Embryonic facial prominence (tissue), 1 donor: ENCODE measurements around the gene HOXD3.

ENCODE experiments used
- DNase-seq: peaks from one replicate; pipeline ENCODE4 v3.0.0-alpha.2; 2016; ENCODE audit errors: extremely low spot score

The HOXD3 gene

DNA sequence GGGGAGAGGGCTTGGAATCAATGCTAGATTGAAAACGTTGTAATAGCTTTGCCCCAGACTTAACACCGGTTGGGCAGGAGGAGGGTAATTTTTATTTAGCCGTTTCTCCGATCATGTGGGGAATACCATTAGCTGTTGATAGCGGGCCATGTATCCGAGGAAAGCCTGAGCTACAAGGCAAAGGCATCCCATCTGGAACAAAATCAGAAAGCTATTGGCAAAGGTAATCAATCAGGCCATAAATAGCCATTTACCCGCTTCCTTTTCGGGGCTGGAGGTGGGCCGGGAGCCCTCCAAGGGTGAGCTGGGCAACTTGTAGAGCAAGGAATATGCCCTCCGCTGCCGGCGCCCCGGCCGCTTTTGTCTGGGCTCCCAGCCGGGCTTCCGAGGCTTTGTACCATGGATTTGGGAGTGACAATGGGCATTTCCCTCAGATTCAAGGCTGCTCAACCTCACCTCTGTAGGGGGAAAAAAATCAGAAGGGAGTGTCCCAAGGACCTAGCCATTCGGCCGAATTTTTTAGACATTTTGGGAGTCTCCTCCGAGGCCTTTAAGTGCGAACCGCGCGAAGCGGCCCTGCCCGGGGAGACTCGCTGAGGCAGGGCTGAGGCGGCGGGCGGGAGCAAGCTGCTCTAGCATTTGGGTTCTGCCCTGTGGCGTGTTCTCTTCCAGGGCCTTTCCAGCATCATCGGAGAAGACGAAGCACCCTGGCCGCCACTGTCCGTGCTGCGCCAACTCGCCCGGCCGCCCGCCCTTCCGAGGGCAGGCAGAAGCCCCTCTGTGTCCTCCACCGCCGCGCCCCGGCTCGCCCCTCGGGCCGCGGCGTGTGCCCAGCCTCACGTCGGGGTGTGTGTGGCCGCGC is 35.7 kb upstream of the HOXD3 start:
- no peak for DNase-seq

DNA sequence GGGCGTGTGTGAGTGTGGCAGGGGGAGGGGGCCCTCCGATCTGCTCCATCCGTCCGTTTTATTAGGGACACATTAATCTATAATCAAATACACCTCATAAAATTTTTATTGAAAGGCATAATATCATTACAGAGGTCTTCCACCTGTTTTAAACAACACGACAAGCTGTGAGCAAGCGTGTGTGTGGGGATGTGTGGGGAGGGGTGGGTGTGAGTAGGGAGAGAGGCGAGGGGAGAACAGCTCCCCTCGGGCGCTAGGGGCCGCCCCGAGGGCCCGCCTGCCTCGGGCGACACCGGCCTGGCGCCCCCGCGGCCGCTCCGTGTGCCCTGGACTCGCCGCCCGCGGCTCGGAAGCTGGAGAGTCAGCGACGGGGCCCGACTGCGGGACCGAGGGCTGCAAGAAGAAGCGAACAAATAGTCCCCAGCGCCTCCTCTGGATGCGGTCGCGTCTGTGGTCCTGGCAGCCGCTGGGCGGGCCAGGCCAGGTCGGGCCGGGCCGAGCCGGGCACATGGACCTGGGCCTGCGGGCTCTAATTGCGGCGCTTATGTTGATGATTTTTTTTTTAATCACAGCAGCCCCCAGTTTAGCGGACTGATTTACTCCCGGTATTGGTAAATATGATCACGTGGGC is 34.9 kb upstream of the HOXD3 start:
- no peak for DNase-seq

DNA sequence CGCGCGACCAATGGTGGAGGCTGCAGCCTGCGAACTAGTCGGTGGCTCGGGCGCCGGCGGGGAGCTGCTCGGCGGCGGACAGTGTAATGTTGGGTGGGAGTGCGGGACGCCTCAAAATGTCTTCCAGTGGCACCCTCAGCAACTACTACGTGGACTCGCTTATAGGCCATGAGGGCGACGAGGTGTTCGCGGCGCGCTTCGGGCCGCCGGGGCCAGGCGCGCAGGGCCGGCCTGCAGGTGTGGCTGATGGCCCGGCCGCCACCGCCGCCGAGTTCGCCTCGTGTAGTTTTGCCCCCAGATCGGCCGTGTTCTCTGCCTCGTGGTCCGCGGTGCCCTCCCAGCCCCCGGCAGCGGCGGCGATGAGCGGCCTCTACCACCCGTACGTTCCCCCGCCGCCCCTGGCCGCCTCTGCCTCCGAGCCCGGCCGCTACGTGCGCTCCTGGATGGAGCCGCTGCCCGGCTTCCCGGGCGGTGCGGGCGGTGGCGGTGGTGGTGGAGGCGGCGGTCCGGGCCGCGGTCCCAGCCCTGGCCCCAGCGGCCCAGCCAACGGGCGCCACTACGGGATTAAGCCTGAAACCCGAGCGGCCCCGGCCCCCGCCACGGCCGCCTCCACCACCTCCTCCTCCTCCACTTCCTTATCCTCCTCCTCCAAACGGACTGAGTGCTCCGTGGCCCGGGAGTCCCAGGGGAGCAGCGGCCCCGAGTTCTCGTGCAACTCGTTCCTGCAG is 34.3 kb upstream of the HOXD3 start, which contains the start of gene HOXD9:
Gene HOXD9 (plus strand): TSS at position 37 of the 728 bp plus-strand sequence. CDS start 50 bp downstream, at position 87.
- DNase-seq, result no peak

DNA sequence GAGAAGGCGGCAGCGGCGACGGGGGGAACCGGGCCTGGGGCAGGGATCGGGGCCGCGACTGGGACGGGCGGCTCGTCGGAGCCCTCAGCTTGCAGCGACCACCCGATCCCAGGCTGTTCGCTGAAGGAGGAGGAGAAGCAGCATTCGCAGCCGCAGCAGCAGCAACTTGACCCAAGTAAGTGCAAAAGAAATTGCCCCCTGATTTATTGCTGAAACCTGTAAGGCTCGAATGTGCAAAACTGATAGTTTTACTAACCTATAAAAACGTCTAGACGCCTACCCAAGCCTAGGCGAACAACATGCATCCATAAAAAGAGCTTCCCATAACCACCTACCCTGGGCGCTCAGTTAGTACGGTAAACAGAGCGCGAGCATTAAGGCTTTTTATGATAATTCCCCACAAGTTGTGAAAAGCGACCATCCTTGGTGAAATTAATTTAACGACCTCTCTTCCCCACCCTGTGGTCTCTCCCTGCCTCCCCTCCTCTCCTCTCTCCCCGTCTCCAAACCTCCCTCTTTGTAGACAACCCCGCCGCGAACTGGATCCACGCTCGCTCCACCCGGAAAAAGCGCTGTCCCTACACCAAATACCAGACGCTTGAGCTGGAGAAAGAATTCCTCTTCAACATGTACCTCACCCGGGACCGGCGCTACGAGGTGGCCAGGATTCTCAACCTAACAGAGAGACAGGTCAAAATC is 33.5 kb upstream of the HOXD3 start:
- DNase-seq, result no peak

DNA sequence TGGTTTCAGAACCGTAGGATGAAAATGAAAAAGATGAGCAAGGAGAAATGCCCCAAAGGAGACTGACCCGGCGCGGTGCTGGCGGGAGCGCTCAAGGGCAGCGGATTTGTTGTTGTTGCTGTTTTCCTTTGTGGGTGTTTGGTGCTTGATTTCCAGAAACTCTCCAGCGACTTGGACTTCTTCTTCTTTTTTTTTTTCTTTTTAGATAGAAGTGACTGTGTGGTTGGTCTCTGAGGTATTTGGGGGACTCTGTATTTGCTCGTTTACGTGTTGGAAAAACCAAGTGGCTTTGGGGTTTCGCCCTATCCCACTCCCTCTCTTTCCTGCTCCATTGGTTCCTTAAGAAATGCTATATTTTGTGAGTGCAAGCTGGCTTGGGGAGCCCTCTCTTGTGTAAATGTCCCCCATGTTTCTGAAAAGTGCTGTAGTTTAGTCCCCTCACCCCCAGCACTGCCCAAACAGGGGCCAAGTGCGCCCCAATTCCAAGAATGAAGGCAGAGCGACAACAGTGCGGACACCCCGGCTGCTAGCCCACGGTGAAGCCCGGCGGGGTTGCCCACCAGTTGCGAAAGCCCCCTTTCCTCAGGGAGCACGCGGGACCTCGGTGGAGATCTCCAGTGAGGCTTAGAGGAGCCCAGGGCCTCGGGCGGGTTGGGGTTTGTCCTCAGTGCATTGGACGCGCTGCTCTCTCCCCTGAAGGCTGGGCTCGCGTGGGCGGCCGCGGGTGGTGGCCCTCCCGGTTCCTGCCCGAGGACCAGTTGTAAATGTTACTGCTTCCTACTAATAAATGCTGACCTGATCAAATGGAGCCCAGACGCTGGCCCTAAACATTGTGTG is 32.8 kb upstream of the HOXD3 start:
- no peak for DNase-seq

DNA sequence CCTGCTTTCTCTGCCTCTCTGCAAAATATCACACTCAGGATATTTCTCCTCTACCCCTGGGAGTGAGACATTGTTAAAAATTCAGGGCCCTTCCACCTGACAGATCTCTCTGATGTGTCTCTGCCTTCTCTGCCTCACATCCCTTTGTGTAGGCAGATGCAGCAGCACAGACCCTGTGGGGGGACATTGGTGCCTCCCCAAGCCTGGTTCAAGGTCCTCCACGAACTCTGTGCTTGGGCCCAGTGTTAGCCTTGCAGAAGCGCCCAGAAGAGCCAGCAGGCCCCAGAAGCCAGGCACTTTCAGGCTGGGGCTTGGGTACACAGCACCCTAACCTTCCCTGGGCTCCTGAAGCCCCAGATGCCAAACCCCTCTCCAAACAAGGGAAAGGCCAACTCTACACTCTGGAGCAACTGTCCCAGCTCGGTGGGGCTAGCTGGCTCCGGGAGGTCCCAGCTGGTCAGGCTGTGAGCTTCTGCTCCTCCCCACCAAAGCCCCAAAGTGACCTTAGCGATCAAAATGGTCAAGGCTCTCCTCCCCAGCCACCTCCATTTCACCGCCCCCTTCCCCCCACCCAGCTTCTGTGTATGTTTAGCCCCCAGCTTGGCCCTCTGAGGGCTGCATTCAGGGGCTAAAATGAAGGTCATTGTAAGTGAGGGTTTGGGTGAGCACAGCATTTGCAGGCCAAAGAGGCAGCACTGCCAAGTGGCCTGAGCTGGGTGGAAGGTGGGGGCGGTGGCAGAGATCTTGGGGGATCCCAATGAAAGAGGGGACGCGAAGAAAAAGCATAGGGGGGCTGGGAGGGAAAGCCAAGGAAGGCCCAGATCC is 31.9 kb upstream of the HOXD3 start:
- DNase-seq, result no peak

DNA sequence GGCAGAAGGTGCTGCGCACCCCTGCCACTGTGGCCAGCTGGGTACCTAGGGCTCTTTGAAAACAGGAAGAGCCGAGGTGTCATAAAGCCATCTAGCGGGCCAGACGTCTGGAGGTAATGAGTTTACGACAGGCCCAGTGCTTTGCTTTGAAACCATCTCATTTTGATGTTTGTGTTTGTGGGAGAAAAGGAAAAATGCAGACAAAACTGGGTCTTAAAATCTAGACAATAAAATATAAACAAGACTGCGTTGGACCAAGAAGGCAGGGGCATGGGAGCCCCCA is 31.4 kb upstream of the HOXD3 start:
- no peak for DNase-seq

DNA sequence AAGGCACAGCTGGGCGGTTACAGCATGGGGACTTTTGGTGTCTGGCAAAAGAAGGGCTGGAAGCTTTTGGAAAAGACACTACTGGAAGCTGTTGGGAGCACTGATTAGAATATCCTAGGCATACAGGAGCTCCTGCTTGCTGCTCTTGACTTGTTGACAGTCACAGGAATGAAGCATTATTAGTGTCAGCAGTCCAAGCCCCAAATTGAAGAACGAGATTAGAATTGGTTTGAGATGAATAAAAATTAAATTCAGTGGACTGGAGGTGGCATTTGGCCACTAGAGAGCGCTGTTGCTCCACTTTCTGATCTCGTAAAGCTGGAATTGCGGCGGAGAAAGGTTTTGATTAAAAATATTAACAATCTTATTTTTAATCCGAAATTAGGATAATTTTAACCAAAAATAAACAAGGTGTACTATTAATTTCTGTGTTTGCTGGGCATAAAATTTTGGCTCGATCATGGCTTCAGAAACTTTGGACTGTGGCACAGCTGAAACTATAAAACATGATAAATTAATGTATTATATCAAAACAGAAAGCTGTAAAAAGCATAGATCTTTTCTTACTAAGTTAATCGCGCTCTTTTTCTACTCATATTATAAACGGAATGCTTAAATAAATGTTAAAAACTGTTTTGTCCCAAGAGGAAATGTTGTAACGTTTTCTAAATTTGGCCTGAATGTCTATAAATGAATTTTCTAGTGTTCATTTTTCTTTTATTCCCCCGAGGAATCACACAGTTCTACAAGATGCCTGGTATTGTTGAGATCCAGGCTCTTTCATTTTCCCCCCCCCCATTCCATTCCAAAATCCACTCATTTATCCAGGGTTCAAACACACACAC is 30.0 kb upstream of the HOXD3 start:
- DNase-seq, result peak; percentile 46

DNA sequence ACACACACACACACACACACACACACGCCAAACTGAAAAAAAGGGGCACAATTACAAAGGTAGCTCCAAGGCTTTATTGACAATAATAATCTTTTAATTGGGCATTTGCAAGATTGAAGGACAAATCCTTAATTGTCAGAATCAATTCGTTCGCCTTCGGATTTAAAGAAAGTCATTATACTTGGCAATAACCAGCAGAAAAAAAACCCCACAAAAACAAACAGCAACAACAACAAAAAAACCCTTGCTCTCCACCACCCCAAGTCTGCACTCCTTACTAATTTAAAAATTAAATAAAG is 29.4 kb upstream of the HOXD3 start:
- no peak for DNase-seq

DNA sequence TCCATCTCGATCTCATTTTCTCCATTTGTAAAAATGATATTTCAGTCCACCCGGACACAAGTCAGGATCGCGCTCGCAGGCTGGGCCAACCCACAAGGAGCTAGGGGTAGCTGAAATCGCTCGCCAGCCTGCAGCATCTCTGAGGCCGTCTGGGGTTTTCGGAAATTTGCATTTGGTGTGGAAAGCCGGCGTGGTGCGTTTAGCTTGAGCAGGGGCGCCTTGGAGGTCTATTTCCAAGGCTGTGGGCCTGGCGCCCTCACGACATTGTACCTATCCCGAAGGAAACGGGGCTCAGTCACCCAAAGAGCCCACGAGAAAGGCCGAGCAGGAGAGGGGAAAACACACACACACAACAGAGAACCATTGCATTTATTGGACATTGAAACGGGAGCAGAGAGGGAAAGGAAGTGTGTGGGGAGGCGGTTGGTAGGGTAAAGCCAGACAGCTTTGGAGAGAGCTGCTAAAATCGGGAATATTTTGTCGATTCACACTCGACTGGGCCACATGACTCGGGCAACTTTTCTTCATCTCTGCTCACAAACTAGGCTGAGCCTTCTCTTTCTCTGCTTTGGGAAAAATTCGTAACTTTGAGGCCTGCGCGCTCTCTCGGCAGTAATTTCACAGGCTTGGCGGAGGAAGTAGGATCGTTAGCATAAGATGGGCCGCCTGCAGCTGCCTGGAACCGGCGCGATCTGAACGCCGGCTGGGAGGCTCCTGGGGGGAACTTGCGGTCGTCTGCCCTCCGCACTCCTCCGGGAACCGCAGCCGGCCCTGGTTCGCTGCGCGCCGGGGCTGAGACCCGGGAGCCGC is 28.7 kb upstream of the HOXD3 start:
- DNase-seq, result no peak

DNA sequence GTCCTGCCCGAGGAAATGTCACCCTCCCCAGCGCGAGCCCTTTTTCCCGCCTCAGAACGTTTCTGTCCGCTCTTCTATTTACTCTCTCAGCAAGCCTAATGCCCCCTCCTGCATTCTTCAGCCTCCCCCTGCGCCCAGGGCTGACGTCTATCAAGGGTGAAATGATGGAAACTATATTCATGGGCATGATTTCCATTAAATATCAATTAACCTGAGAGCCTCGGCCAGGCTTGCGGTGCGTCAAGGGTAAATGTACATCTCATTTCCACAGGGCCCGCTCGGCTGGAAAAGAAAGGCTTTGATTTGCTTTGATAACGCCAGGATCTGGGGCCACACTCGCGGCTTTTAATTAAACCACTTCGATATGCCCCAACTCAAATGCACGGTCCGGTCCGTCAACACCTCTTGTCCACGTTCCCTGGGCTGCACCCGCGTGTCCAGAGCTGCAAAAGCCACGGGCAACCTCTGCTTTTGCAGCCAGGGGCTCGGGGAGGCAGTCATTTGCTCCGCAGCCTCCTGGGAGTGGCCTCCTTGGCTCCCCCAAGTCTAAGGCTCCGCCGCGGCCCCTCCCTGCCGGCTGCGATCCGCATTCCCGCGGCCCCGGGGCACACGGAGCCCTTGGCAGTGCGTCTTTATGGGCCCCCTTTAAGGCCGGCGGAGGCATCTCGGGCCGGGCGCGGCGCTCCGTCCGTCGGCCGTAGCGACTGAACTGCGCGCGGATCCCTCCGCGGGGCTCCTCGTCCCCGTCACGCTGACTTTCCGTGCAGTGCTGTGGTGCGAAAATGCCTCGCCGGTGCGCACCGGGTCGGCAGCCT is 27.9 kb upstream of the HOXD3 start, which contains the start of gene HOXD8:
Gene HOXD8 (plus strand): TSS at position 724 of the 815 bp plus-strand sequence. CDS start 662 bp downstream, outside the sequence.
- no peak for DNase-seq

DNA sequence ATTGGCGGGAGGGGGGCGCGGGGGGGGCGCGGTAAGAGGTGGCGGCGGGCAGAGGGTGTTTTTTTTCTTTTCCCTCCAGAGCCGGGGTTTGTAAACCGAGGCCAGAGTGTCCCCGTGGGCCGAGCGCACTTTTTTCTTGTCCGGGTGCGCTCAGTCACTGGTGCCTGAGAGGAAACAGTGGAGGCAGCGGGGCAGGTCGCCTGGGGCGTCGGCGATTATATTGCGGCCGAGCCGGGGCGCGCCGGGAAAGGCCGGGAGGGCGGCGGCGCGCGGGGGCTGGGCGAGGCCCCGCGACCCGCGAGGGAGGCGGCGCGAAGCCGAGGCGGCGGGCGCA is 27.3 kb upstream of the HOXD3 start:
- no peak for DNase-seq

DNA sequence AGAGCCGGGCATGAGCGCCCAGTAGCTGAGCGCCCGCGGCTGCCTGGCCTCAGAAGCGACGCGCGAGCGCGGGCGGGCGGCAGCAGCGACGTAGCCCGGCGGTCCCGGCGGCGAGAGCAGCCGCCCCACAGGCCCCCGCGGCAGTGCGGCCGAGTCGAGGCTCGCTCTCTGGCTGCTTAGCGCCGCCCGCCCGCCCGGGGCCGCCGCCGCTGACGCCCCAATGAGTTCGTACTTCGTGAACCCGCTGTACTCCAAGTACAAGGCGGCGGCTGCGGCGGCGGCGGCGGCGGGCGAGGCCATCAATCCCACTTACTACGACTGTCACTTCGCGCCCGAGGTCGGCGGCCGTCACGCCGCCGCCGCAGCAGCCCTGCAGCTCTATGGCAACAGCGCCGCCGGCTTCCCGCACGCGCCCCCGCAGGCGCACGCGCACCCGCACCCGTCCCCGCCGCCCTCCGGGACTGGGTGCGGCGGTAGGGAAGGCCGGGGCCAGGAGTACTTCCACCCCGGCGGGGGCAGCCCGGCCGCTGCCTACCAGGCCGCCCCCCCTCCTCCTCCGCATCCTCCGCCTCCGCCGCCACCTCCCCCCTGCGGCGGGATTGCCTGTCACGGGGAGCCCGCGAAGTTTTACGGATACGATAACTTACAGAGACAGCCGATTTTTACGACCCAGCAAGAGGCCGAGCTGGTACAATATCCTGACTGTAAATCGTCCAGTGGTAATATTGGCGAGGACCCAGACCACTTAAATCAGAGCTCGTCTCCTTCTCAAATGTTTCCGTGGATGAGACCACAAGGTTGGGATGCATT is 26.8 kb upstream of the HOXD3 start:
- DNase-seq, result no peak

DNA sequence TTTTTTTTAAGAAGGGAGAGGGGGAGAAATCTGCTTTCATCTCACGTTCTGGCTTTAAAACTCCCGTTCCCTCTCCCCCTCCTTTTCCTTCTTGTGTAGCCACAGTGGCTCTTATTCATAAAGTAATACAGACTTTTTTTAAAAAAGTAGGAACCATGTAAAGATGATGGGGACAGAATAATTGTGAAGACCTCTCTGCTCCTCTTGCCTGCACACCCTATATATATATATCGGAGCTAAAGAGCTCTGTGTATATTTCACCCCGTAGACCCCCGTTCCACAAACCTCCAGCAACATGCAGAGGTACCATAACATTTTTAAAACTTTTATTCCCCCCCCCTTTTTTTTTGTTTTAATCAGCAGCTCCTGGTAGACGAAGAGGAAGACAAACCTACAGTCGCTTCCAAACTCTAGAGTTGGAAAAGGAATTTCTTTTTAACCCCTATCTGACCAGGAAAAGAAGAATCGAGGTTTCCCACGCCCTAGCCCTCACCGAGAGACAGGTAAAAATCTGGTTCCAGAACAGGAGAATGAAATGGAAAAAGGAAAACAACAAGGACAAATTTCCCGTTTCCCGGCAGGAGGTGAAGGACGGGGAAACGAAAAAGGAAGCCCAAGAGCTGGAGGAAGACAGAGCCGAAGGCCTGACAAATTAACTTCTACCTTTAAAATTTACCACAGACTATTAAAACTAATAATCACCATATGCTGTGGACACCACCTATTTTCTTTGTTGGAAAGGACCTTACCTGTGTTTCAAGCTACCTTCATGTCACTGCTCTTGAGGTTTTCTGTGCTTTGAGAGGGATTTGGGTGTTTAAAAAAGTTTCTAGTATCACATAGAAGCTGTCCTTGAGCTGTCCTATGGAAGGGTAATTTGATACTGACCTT is 25.9 kb upstream of the HOXD3 start:
- DNase-seq, result no peak

DNA sequence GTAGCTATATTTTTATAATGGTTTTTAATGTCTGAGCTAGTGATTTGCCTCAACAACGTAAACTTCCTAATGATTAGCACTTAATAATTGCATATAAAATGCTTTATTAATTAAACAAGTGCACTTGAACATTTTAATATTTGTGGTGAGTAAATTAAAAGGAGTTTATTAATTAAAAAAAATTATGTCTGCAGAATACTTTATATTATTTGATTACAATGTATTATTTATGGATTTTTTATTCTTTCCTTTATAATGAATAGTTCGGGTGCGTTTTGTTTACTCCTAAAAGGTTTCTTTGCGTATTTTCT is 25.3 kb upstream of the HOXD3 start:
- DNase-seq, result no peak
